GM21447 (cell line): ENCODE measurements around the gene PLCD1.

Source experiments
- ATAC-seq: cut with Tn5 transposase; IDR thresholded peaks from one replicate; pipeline ENCODE4 v1.9.1; 2021; ENCODE audit not compliant: unreplicated experiment

The PLCD1 gene

GRCh38 chr3:38017445-38018295, 11.8 kb downstream of the PLCD1 start:
- no peak for ATAC-seq

DNA sequence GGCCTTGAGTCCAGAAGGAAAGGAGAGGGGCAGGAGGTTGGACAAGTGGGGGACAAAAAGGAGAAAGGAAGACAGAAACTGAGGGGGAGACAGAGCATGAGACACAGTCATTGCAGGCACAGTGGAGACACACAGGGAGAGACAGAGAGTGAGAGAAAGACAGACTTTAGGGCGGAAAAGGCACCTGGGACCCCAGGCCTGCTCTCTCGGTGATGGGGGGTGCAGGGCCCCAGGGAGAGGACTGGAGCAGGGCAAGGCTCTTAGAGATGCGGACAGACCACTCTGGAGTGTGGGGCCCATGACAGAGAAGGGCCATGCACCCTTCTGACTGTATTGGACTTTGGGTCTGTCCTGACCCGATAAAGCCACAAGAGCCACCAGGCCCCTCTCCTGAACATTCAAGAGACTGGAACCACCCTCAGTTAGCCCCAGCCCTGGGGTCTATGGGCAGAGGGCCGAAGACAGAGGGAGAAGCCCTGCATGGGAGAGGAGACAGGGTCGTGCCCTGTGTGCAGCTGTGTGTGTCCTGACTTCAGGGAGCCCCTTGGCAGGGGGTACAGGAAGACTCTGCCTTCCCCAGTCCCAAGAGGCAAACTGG, 12.5 kb downstream of the PLCD1 start:
- ATAC-seq, result no peak

DNA sequence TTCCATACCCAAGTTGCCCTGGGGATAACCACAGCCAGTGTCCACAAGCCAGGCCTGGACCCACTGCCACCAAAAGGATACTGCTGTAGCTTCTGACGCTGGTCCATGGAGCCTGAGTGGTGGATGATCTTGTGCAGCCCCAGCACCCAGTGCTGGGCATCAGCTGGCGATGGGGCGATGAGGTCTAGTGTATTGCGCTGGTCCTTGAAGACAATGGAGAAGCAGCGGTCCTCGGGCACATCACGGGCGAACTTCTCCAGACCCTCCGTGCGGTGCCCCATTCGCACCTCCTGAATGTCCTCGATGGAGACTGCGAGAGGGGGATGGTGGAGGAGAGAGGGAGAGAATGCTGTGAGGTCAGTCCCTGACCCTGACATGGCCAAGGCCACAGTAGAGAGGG, 13.0 kb downstream of the PLCD1 start:
- no peak for ATAC-seq

GRCh38 chr3:38015984-38016383, 13.5 kb downstream of the PLCD1 start:
- no peak for ATAC-seq

GRCh38 chr3:38015485-38015884, 14.0 kb downstream of the PLCD1 start:
- no peak for ATAC-seq

DNA sequence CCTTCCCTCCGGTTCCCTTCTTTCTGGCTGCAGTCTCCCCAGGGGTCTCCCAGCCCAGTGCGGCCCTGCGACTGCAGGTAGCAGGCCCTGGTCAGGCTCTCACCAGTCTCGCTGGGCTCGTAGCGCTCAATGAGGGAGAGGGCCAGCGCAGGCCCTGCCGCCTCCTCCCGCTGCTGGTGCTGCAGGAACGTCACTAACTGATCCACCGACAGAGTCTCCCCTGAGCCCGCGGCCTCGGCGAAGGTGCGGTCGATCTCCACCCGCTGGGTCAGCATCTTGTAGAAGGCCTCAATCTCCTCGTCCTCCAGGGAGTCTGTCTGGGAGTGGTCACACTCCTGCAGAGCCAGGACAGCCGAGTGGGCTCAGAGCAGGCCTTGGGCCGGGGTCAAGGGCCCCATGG, 18.3 kb downstream of the PLCD1 start:
- no peak for ATAC-seq

DNA sequence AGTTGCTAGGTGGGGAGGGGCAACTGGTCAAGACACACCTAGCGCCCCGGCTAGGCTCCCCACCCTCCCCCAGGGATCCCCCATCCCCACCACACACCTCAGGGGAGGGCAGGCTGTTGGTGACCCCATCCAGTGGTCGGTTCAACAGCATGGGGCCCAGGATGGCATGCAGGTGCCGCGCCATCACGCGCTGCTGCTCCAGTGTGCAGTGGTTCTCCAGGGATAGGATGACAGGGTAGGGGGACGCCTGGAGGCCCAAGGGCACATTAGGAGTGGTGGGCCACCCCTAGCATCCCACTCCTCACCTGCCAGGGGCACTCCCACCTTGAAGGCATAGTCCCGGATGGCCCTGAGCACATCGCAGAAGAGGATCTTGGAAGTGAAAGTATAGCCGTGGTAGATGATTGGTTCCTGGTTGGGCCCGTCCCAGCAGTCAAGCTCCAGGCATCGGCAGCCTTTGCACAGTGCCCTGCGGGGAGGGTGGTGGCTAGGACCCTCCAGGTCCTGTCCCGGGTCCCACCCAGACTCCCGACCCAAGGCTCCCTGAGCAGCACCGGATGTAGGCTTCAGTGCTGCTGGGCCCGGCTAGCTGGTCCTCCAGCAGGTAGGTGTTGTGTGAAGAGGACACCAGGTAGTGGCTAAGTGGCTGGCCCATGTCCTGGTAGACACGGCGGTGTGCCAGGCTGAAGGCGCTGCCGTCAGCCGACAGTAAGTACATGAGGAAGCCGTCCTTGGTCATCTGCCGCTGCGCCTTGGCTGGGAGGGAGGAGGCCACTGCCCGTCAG, 19.4 kb downstream of the PLCD1 start:
- ATAC-seq, result no peak

- no peak for ATAC-seq
These were observed 20.4 kb downstream of the PLCD1 start for GRCh38 chr3:38008971-38009580.

- no peak for ATAC-seq
These were observed 21.2 kb downstream of the PLCD1 start for GRCh38 chr3:38008191-38008701.

DNA sequence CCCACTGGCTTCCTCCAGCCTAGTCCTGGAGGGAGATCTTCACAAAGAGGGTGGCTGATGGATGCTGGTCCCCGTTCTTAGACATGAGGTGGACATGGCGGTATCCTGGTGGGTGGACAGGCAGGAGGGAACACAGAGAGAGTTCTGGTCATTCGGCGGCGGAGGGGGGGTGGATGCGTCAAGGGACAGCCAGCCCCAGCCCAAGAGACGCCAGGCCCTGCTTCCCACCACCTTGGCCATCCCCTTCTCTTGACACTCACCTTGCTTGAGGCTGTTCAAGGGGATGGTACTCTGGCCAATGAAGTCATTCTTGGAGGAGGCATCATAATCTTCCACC, 21.7 kb downstream of the PLCD1 start:
- ATAC-seq, result no peak

- ATAC-seq, result no peak
These were observed 22.9 kb downstream of the PLCD1 start for GRCh38 chr3:38006445-38006995.

DNA sequence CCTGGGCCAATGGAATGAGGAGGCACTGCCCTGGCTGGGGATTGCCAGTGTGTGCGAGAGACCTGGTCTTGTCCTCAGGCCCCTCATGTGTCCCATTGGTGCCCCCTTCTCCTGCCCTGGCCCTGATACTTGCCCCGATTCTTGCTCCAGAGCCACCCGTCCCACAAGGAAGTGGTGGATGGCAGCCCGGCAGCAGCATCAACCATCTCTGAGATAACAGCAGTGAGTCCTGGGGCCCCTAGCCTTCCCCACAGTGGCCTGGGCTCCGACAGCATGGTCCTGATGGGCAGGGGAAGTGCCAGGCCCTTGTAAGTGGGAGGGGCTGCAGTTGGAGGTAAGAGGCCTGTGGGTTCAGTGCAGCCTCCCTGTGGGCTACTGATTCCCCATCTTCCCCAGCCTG, 23.4 kb downstream of the PLCD1 start:
- ATAC-seq, result no peak

GRCh38 chr3:38005076-38006020, 24.1 kb downstream of the PLCD1 start:
- ATAC-seq, result no peak

DNA sequence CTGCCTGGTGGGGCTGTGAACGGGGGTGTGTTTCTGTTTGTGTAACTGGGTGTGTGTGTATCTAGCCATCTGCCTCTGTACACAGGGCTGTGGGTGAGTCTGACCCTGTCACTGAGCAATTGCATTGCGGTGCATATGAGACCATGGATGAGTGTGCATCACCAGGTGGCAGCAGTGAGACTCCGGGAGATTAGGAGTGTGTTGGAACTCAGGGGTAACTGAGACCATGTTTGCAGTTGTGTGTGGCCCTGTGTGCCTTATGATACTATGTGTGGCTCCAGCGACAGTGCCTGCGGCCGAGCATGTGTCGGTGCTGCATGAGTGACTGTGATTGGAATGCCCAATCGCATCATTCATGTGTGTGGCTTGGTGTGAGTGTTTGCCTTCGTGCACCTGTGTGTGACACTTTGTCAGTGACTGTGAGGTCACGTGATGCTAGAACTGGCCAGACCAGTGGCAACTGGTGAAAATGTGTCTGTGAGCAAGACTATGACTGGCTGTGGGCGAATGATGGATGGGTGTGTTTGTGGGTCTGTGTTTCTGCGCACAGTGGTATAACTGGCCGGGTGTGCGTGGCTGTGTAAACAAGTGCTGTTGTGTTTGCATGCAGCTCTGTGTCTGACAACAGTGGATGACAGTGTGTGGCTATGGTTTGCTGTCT, 24.9 kb downstream of the PLCD1 start:
- ATAC-seq, result no peak

DNA sequence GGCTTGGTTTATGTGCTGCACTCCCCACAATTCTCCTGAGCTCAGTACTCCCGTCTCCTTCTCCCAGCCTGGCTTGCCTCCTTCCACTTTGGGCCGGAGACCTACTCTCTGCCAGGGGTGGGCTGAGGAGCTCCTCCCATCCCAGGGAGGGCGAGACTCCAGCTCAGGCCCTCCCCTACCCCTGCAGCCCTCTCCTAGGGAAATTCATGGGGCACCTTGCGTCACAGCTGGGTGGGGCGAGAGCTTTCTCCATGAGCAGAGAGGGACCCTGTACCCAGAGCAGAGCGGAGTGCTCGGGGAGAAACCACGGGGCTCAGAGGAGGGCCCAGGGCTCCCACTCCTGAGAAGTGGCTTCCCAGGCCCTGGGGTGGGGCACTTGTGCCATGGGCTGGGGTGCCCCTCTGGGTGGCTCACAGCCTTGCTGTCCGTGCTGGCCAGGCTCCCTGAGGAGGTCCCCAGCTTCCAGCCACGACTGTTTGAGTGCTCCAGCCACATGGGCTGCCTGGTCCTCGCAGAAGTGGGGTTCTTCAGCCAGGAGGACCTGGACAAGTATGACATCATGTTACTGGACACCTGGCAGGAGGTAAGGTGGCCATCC, 25.5 kb downstream of the PLCD1 start:
- ATAC-seq, result no peak

- ATAC-seq, result no peak
These were observed 26.0 kb downstream of the PLCD1 start for GRCh38 chr3:38003371-38003816.

DNA sequence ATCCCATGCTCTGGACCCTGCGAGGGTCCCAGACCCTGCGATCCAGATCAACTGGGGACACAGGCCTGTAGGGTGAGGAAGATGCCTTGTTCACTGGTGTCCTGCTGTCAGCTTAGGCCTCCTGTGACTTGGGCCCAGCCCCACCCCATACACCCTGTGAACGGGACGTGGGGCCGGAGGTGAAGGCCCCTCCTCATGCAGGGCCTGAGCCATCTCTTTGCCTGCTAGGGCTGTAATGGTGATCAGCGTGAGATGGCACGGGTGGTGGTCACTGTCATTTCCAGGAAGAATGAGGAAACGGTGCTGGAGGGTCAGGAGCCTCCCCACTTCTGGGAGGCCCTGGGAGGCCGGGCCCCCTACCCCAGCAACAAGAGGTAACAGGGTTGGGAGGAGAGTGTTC, 26.5 kb downstream of the PLCD1 start:
- no peak for ATAC-seq

DNA sequence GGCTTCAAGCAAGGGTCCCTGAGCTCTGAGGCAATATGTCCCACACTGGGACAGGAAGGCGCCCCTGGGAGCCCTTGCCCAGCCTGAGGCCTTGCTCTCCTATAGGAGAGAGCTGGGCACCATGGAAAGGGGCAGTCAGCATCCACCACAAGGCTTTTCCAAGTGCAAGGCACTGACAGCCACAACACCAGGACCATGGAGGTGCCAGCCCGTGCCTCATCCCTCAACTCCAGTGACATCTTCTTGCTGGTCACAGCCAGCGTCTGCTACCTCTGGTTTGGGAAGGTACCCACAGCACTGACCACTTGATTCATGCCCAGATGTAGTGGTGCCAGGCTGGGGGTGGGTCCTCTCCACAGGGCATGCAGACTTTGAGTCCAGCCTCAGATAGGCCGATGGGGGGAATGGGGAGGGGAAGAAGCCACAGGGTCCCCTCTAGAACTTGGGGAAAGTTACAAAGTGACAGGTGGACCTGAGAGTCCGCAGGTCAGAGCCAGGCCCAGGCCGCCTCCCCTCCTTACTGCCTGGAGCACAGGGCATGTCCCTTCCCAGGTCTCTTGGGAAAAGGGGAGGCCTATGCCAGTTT, 27.1 kb downstream of the PLCD1 start:
- no peak for ATAC-seq
